Natural killer cell treated with Interleukin-12 subunit alpha and Interleukin-12 subunit beta and Interleukin-15 and Interleukin-18, amount 100 ng/mL, for 72 hours (primary cell): ENCODE results near the gene MMP17. TPM values are rescaled to one million over a fixed set of nuclear protein-coding genes. Genes with fewer than 3 reads are reported as not detected.
"Not testable (repeated sequence)": the region's sequence is repeated elsewhere in the genome, so short reads cannot be mapped to it uniquely, and the experiment has no call there.

Experiments
- ATAC-seq, 2 donors: fragments of 150-1000 bp; cut with Tn5 transposase in 1 of 2; sonication (Bioruptor Pico), chemical (Tn5 transposase) in 1 of 2; 2 replicates each; pipeline ENCODE4 v1.10.0; 2021
- DNase-seq: peaks from one replicate; pipeline ENCODE4 v3.0.0; 2022; ENCODE audit warnings: low spot score
- H3K27ac Mint-ChIP-seq, 2 donors: 1 replicate in 1 of 2; 2 replicates in 1 of 2; pipeline ENCODE4 v1.8.0; 2022; ENCODE audit warnings: mixed read lengths in 2 of 2, mild to moderate bottlenecking in 1 of 2, moderate library complexity in 1 of 2
- H3K27me3 Mint-ChIP-seq, 2 donors: 1 replicate in 1 of 2; 2 replicates in 1 of 2; pipeline ENCODE4 v1.8.0; 2022; ENCODE audit warnings: mixed read lengths in 2 of 2
- H3K36me3 Mint-ChIP-seq: one replicate; pipeline ENCODE4 v1.8.0; 2022; ENCODE audit warnings: mixed read lengths
- H3K4me1 Mint-ChIP-seq, 2 donors: 1 replicate in 1 of 2; 2 replicates in 1 of 2; pipeline ENCODE4 v1.8.0; 2022; ENCODE audit warnings: low read depth in 2 of 2, mixed read lengths in 2 of 2, mild to moderate bottlenecking in 1 of 2
- H3K4me3 Mint-ChIP-seq: one replicate; pipeline ENCODE4 v1.8.0; 2022; ENCODE audit warnings: mixed read lengths
- H3K9me3 Mint-ChIP-seq: 2 replicates; pipeline ENCODE4 v1.8.0; 2022; ENCODE audit warnings: mixed read lengths
- total RNA-seq, 2 donors: library from RNA; stranded (reverse); gene quantifications; one replicate each; pipeline ENCODE4 v1.2.3, GENCODE V29; 2022

MMP17 gene
- total RNA-seq, 2 donors from 2014 or later: not detected

DNA sequence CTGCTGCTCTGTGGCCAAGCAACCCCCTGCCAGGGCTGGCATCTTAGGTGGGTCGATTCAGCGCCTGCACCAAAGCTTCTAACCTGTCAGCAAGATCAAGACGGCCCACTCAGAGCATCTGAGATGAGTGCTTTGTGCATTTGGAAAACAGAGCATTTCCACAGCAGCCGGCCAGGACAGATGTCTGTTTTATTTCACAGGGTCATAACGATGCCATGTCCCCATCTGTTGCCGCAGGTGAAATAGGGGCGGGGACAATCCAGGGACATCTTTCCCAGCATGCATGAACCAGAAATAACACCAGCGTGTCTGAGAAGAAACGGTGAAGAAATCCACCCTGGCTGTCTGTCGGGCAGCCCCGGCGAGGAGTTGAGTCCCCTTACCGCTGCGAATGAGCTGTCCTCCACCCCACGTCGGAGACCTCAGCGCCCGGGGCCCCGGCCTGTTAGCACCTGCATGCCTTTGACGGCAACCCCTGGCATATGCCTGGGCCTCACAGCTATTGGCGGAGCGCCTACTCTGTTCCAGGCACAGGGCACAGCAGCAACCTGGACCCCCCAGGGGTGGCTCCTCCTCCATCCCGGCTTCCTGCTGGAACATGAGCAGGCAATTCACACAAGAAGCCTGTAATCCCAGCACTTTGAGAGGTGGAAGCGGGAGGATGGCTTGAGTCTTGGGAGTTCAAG is 35.7 kb downstream of the MMP17 start:
- H3K27me3 Mint-ChIP-seq: no peaks in the 10 kb centered on the region
- H3K9me3 Mint-ChIP-seq: no peaks in the 10 kb centered on the region
- H3K27ac Mint-ChIP-seq: no peak overlapping the region
- H3K4me3 Mint-ChIP-seq: no peak overlapping the region
- peaks cover 6 to 9% of the 10 kb centered on the region in 2 donors for H3K4me1 Mint-ChIP-seq
- H3K36me3 Mint-ChIP-seq: no peaks in the 10 kb centered on the region
- DNase-seq: no peak
- ATAC-seq: no peak

- DNase-seq (no peak), ATAC-seq (no peak)
- no peak overlapping the region for H3K27ac Mint-ChIP-seq
- H3K4me3 Mint-ChIP-seq: no peak overlapping the region
- H3K4me1 Mint-ChIP-seq: peaks cover 6 to 9% of the 10 kb centered on the region in 2 donors
- H3K9me3 Mint-ChIP-seq: no peaks in the 10 kb centered on the region
- H3K27me3 Mint-ChIP-seq: no peaks in the 10 kb centered on the region
- H3K36me3 Mint-ChIP-seq: no peaks in the 10 kb centered on the region
Observed at GRCh38 chr12:131864469-131864868, 36.3 kb downstream of the MMP17 start.

DNA sequence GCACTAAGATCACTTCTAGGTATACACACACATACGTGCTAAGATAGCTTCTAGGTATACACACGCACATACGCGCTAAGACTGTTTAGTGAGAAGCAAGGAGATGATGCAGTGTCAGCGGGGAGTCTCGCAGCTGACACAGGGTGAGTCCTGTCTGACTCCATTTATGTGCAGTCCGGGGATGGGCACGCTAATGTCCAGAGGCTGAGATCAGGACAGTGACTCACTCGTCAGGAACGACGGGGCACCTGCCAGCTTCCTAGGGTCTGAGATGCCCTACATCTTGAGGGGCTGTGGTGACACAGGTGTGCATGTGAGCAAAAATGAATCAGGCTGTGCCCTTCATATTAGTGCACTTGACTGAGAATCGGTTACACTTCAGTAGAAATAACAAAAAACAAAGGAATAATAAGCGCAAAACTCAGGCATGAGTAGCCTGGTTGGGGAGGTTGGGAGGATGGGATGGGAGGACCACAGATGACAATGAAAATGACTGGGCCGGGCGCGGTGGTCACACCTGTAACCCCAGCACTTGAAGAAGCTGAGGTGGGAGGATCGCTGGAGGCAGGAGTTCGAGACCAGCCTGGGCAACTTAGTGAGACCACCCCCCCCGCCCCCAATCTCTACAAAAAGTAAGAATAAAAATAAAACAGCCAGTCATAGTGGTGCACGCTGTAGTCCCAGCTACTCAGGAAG is 37.1 kb downstream of the MMP17 start:
- no peaks in the 10 kb centered on the region for H3K27me3 Mint-ChIP-seq
- no peaks in the 10 kb centered on the region for H3K9me3 Mint-ChIP-seq
- peaks cover 2 to 7% of the 10 kb centered on the region in 2 donors for H3K4me1 Mint-ChIP-seq
- H3K36me3 Mint-ChIP-seq: no peaks in the 10 kb centered on the region
- no peak overlapping the region for H3K27ac Mint-ChIP-seq
- ATAC-seq (no peak), DNase-seq (no peak)
- H3K4me3 Mint-ChIP-seq: no peak overlapping the region

GRCh38 chr12:131867471-131867870 is 39.3 kb downstream of the MMP17 start:
- Mint-ChIP-seq H3K36me3 (no peaks in the 10 kb centered on the region), H3K27ac (no peak overlapping the region), H3K27me3 (no peaks in the 10 kb centered on the region), H3K9me3 (no peaks in the 10 kb centered on the region), H3K4me3 (no peak overlapping the region), H3K4me1 (no peaks in the 10 kb centered on the region)
- DNase-seq: no peak
- no peak for ATAC-seq

- H3K4me1 Mint-ChIP-seq: no peaks in the 10 kb centered on the region
- no peaks in the 10 kb centered on the region for H3K9me3 Mint-ChIP-seq
- no peaks in the 10 kb centered on the region for H3K36me3 Mint-ChIP-seq
- ATAC-seq: peak; percentile 31 to 46
- DNase-seq: no peak
- H3K27me3 Mint-ChIP-seq: no peaks in the 10 kb centered on the region
- no peak overlapping the region for H3K4me3 Mint-ChIP-seq
- H3K27ac Mint-ChIP-seq: no peak overlapping the region
Observed at GRCh38 chr12:131867891-131868675, 39.9 kb downstream of the MMP17 start.

DNA sequence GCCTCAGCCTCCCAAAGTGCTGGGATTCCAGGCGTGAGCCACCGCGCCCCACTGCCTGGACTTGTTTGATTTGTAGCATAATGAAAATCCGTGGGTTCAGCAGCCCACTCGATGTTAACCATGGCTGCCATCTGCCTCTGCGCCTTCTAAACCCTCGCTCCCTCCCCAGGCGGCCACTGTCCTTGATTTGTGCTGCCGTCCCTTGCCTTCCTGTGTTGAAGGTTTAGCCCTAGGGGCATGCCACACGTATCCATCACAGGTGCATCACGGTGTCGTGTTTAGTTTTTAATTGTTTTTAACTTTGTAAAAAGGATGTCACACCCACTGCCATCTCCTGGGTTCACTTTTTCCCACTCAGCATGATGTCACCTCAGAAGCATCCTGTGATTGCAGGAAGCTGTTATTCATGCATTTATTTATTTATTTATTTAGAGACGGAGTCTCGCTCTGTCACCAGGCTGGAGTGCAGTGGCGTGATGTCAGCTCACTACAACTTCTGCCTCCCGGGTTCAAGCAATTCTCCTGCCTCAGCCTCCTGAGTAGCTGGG is 41.8 kb downstream of the MMP17 start:
- DNase-seq (no peak), ATAC-seq (no peak)
- H3K9me3 Mint-ChIP-seq: no peaks in the 10 kb centered on the region
- H3K27me3 Mint-ChIP-seq: no peaks in the 10 kb centered on the region
- H3K4me3 Mint-ChIP-seq: no peak overlapping the region
- no peaks in the 10 kb centered on the region for H3K36me3 Mint-ChIP-seq
- no peak overlapping the region for H3K27ac Mint-ChIP-seq
- no peaks in the 10 kb centered on the region for H3K4me1 Mint-ChIP-seq

DNA sequence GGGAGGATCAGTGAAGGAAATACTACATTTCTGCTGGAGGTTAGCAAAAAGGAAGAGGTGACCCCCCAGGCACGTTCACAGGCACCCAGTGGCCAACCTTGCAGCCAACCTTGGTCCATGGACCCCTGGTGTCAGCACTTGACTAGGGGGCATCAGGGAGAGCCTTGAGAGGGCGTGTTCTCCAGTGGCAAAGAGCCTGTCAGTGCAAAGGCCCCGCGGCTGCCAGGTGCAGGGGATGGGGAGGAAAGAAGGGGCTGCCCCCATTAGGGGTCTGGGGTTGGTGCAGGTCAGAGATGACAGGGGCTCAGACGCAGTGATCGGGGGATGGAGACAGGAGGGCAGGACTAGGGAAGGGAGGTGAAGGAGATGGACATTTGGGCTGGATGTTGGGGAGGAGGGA is 43.5 kb downstream of the MMP17 start:
- peak in 1 of 2 donors; percentile 20 for ATAC-seq
- no peaks in the 10 kb centered on the region for H3K4me1 Mint-ChIP-seq

DNA sequence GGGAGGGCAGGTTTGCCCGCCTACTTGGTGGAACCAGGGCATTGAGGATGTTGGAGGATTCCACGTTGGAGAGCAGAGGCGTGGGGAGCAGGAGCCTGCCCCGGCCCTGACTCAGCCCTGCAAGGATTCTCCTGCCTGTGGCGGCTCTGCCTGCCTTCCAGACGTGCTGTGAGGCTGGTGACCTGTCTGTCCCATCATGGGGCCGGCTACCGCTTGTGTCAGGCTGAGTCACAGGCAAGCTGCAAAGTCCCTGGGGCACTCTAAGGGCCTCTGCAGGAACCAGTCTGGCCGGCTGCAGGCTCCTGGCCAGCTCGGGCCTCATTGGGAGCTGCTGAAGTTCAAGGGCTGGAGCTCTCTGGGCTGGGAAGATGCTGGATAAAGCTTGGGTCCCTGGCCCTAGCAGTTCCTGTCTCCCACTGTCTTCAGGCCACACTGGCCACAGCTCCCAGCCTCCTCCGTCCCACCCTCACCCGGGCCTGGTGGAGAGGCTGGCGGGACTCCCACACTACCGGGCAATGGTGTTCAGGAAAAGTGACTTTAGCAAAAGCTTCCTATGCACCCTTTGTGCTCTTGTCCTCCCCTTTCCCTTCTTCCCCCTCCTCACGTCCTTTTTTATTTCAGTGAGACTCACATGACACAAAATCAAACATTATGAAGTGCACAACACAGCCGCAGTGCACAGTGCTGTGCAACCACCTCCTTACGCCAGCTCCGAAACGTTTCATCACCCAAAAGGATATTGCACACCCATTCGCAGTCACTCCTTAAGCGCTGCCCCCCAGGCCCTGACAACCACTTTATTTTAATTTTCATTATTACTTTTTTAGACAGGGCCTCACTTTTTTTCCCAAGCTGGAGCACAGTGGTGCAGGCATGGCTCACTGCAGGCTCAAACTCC is 44.2 kb downstream of the MMP17 start:
- H3K9me3 Mint-ChIP-seq: no peaks in the 10 kb centered on the region
- ATAC-seq (peak; percentile 24 to 38), DNase-seq (no peak)
- H3K27ac Mint-ChIP-seq: no peak overlapping the region
- H3K4me1 Mint-ChIP-seq: no peaks in the 10 kb centered on the region
- no peak overlapping the region for H3K4me3 Mint-ChIP-seq
- H3K27me3 Mint-ChIP-seq: no peaks in the 10 kb centered on the region
- H3K36me3 Mint-ChIP-seq: no peaks in the 10 kb centered on the region

More for the DNA sequence above, 43.5 kb downstream of the MMP17 start:
- no peak for DNase-seq
- Mint-ChIP-seq H3K27ac (no peak overlapping the region), H3K27me3 (no peaks in the 10 kb centered on the region), H3K36me3 (no peaks in the 10 kb centered on the region), H3K4me3 (no peak overlapping the region), H3K9me3 (no peaks in the 10 kb centered on the region)

DNA sequence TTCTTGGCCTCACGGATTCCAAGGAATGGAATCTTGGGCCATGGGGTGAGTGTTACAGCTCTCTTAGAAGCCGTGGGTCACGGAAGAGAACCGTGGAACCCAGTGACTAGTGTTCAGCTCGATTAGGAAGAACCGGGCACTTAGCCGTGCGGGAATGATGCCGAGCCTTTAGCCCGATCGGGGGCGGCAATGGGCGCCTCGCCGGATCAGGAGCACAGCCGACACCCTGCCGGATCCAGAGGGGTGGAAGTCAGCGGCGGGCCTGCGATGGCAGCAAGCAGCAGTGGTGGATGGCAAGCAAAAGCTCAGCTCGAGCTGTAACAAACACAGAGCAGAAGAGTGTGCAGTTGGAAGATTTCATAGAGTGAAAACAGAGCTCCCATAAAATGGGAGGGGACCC is 45.1 kb downstream of the MMP17 start:
- no peaks in the 10 kb centered on the region for H3K36me3 Mint-ChIP-seq
- ATAC-seq (no peak), DNase-seq (no peak)
- no peaks in the 10 kb centered on the region for H3K4me1 Mint-ChIP-seq
- no peak overlapping the region for H3K4me3 Mint-ChIP-seq
- H3K27me3 Mint-ChIP-seq: peaks cover 0 to 4% of the 10 kb centered on the region in 2 donors
- no peak overlapping the region for H3K27ac Mint-ChIP-seq
- H3K9me3 Mint-ChIP-seq: no peaks in the 10 kb centered on the region

DNA sequence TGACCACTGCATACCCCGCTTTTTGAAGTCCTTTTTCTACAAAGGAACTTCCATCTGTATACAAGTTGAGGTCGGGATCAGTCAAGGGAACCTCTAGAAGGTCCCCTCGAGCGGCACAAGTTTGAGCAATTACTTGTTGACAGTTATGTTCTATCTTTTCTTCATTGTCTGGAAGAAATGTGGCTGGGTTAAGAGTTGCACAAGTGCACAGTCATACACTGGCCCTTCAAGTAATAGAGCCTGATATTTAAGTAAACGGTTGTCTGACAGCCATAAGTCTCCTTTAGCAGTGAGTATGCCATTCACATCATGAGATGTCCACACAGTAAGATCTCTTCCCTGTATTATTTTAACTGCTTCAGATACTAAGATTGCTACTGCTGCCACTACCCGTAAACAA is 46.8 kb downstream of the MMP17 start:
- not testable (repeated sequence) for H3K27ac Mint-ChIP-seq, ATAC-seq

GRCh38 chr12:131877216-131877615 is 49.0 kb downstream of the MMP17 start:
- DNase-seq, ATAC-seq, H3K9me3 Mint-ChIP-seq, H3K4me3 Mint-ChIP-seq, H3K4me1 Mint-ChIP-seq, H3K27ac Mint-ChIP-seq, H3K36me3 Mint-ChIP-seq, H3K27me3 Mint-ChIP-seq: not testable (repeated sequence)

More for the DNA sequence above, 46.8 kb downstream of the MMP17 start:
- not testable (repeated sequence) for DNase-seq, H3K4me3 Mint-ChIP-seq, H3K9me3 Mint-ChIP-seq, H3K36me3 Mint-ChIP-seq, H3K27me3 Mint-ChIP-seq, H3K4me1 Mint-ChIP-seq

- not testable (repeated sequence) for H3K36me3 Mint-ChIP-seq, H3K4me1 Mint-ChIP-seq, H3K9me3 Mint-ChIP-seq, H3K27me3 Mint-ChIP-seq, H3K27ac Mint-ChIP-seq, ATAC-seq, DNase-seq, H3K4me3 Mint-ChIP-seq
Observed at GRCh38 chr12:131878436-131878835, 50.2 kb downstream of the MMP17 start.
